Keratinocyte (primary cell): ENCODE measurements around the gene CPB1. TPM values are rescaled to one million over a fixed set of nuclear protein-coding genes. Genes with fewer than 3 reads are reported as not detected.

ENCODE experiments used
- DNase-seq: peaks from one replicate; pipeline ENCODE4 v3.0.0-alpha.2; 2011; ENCODE audit warnings: low read depth, missing footprints, low spot score
- FAIRE-seq: peaks from 2 replicates; lab custom pipeline; 2011; peaks lifted over from hg19 to GRCh38; lab: Jason Lieb, UNC
- H2AFZ ChIP-seq: 2 replicates; pipeline ENCODE4 v1.6.0; 2012; ENCODE audit warnings: low read length, control low read depth, inconsistent platforms; ENCODE audit not compliant: control insufficient read depth
- H3K27ac ChIP-seq: 2 replicates; pipeline ENCODE4 v1.5.1; 2011; ENCODE audit warnings: low read length; ENCODE audit not compliant: control insufficient read depth, insufficient read depth
- H3K27me3 ChIP-seq: 3 replicates; pipeline ENCODE4 v1.6.0; 2011; ENCODE audit warnings: low read length; ENCODE audit not compliant: control insufficient read depth, insufficient read depth; ENCODE audit errors: extremely low read depth
- H3K36me3 ChIP-seq, 2 experiments: 2 replicates in 1 of 2; 3 replicates in 1 of 2; pipeline ENCODE4 v1.5.1; 2011; ENCODE audit warnings: low read length in 2 of 2, mild to moderate bottlenecking in 1 of 2; ENCODE audit not compliant: control insufficient read depth in 2 of 2, insufficient read depth in 2 of 2; ENCODE audit errors: extremely low read depth in 1 of 2
- H3K4me1 ChIP-seq: 3 replicates; pipeline ENCODE4 v1.5.1; 2011; ENCODE audit warnings: low read length; ENCODE audit not compliant: control insufficient read depth, insufficient read depth; ENCODE audit errors: extremely low read depth
- H3K4me2 ChIP-seq: 3 replicates; pipeline ENCODE4 v1.6.0; 2011; ENCODE audit warnings: low read depth, low read length; ENCODE audit not compliant: control insufficient read depth, insufficient read depth; ENCODE audit errors: extremely low read depth
- H3K4me3 ChIP-seq, 3 experiments: fragments of 200-600 bp in 1 of 3; sonication (generic) in 1 of 3; 2 replicates in 2 of 3; 3 replicates in 1 of 3; pipeline ENCODE4 v1.5.1; 2011 to 2016; ENCODE audit warnings: low read length in 3 of 3, mild to moderate bottlenecking in 3 of 3, control low read depth in 2 of 3, inconsistent platforms in 1 of 3, low read depth in 1 of 3, mixed read lengths in 1 of 3, mixed run types in 1 of 3, moderate library complexity in 1 of 3; ENCODE audit not compliant: control insufficient read depth in 2 of 3, insufficient read depth in 2 of 3; ENCODE audit errors: extremely low read depth in 1 of 3
- H3K79me2 ChIP-seq: 2 replicates; pipeline ENCODE4 v1.6.0; 2012; ENCODE audit warnings: low read length; ENCODE audit not compliant: control insufficient read depth, insufficient read depth
- H3K9ac ChIP-seq: 3 replicates; pipeline ENCODE4 v1.6.0; 2011; ENCODE audit warnings: low read length; ENCODE audit not compliant: control insufficient read depth, insufficient read depth; ENCODE audit errors: extremely low read depth
- H3K9me1 ChIP-seq: 3 replicates; pipeline ENCODE4 v1.6.0; 2011; ENCODE audit warnings: low read length; ENCODE audit not compliant: control insufficient read depth, insufficient read depth; ENCODE audit errors: extremely low read depth
- H3K9me3 ChIP-seq: 2 replicates; pipeline ENCODE4 v1.5.1; 2012; ENCODE audit warnings: low read depth, low read length; ENCODE audit not compliant: control insufficient read depth
- H4K20me1 ChIP-seq: 3 replicates; pipeline ENCODE4 v1.6.0; 2011; ENCODE audit warnings: low read length; ENCODE audit not compliant: control insufficient read depth, insufficient read depth; ENCODE audit errors: extremely low read depth
- CTCF ChIP-seq, 3 experiments: IDR thresholded peaks in 1 of 3; conservative IDR thresholded peaks in 1 of 3; optimal IDR thresholded peaks in 1 of 3; 2 replicates in 2 of 3; 3 replicates in 1 of 3; pipeline versions ENCODE3 to v1.5.1; 2011; ENCODE audit warnings: low read length in 3 of 3, mild to moderate bottlenecking in 3 of 3, moderate library complexity in 2 of 3, control low read depth in 1 of 3, inconsistent platforms in 1 of 3; ENCODE audit not compliant: insufficient read depth in 2 of 3; ENCODE audit errors: extremely low read depth in 1 of 3
- EZH2 ChIP-seq: IDR thresholded peaks from one replicate; pipeline ENCODE4 v1.6.1; 2012; ENCODE audit warnings: inconsistent platforms, mild to moderate bottlenecking, low read length, moderate library complexity
- dilution Hi-C: fragments of 300-500 bp; cut with MboI; formaldehyde crosslinking; loops from one replicate; pipeline ENCODE4 v1.7.0; 2020; ENCODE audit warnings: low sequenced_read_pairs; ENCODE audit not compliant: extremely low pct_ligation_motif_present
- polyA plus RNA-seq, 5 experiments: library from polyadenylated mRNA; depleted of rRNA in 3 of 5; stranded (reverse) in 3 of 5; stranded (forward) in 1 of 5; unstranded in 1 of 5; fragments of >200 nt; gene quantifications; 1 replicate in 1 of 5; 2 replicates in 3 of 5; 3 replicates in 1 of 5; pipeline versions ENCODE4 v1.2.1 to v1.2.3, GENCODE V29; 2011 to 2012; ENCODE audit warnings: missing spikeins in 2 of 5, low read depth in 1 of 5, low replicate concordance in 1 of 5

CPB1 gene
- polyA plus RNA-seq, 1 donor (not counting 4 experiments of a cell fraction or from before 2014, with no cell fraction given): not detected

- Histone ChIP-seq H3K27me3 (no peaks in the 10 kb centered on the region), H3K4me1 (no peaks in the 10 kb centered on the region), H3K9ac (no peak overlapping the region), H3K9me1 (no peaks in the 10 kb centered on the region), H3K4me3 (no peak overlapping the region), H3K27ac (no peak overlapping the region), H3K9me3 (no peaks in the 10 kb centered on the region), H2AFZ (no peak overlapping the region), H3K4me2 (no peak overlapping the region), H3K79me2 (no peaks in the 10 kb centered on the region), H4K20me1 (no peaks in the 10 kb centered on the region), H3K36me3 (no peaks in the 10 kb centered on the region)
- TF ChIP-seq EZH2: no peak
- TF ChIP-seq CTCF (optimal IDR thresholded peaks at IDR 0.05 in 1 of 3, IDR thresholded peaks at IDR 0.05 in 1 of 3, conservative IDR thresholded peaks at IDR 0.05 in 1 of 3; ENCODE audit: extremely low read depth in 1 of 3, insufficient read depth in 2 of 3, low read length in 3 of 3): no peak
- DNase-seq (no peak), FAIRE-seq (no peak)
- dilution Hi-C loops: no loop called here
These were observed 37.2 kb upstream of the CPB1 start for GRCh38 chr3:148790370-148790769.

DNA sequence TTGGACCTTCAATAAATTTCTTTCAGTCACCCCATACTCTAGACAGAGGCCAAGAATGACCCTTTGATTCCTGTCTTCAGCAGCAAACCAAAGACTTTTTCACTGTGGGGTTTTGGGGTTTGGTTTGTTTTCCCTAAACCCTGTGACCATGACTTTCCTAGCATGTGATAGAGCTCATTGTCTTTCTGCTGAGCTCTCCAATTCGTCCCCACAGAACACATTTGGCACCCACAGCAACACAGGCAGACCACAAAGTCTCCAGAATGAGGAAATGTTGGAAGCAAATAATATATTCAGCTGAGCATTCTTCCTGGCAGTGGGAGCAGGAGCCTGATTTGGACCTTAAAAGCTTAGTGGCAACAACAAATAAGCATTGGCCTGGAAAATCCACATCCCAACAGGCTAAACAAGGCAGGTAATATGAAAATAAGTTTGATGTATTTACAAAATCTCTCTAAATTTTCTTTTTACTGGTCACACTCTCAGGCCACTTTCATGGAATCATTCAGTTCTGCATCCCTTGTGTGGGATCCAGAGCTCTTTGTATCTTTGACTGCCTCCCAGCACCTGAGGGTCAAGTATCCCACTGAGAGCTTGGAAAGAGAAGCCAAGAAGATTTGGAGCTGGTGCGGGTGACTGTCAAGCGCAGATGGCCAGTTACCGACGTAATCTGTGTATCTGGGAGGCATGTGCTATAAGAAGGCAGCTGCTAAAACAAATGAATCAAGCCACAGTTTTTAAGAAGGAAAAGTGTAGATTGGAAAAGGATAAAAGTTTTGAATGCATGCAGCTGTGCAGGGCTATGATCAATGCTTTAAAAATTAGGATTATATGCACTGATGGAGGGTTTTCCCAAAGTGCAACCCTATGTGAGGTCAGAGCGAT is 36.5 kb upstream of the CPB1 start:
- FAIRE-seq (no peak), DNase-seq (no peak)
- no peak overlapping the region for H3K4me2 ChIP-seq
- H3K27me3 ChIP-seq: no peaks in the 10 kb centered on the region
- no peaks in the 10 kb centered on the region for H3K9me3 ChIP-seq
- no peak overlapping the region for H3K9ac ChIP-seq
- H3K36me3 ChIP-seq: no peaks in the 10 kb centered on the region
- no peaks in the 10 kb centered on the region for H4K20me1 ChIP-seq
- H3K27ac ChIP-seq: no peak overlapping the region
- H3K4me3 ChIP-seq: no peak overlapping the region
- no peak overlapping the region for H2AFZ ChIP-seq
- TF ChIP-seq EZH2 (no peak), CTCF (optimal IDR thresholded peaks at IDR 0.05 in 1 of 3, IDR thresholded peaks at IDR 0.05 in 1 of 3, conservative IDR thresholded peaks at IDR 0.05 in 1 of 3; ENCODE audit: extremely low read depth in 1 of 3, insufficient read depth in 2 of 3, low read length in 3 of 3) (no peak)
- no peaks in the 10 kb centered on the region for H3K4me1 ChIP-seq
- H3K9me1 ChIP-seq: no peaks in the 10 kb centered on the region
- dilution Hi-C loops: no loop called here
- H3K79me2 ChIP-seq: no peaks in the 10 kb centered on the region
